ENCODE data around the gene MRPL2.
A peak's percentile ranks its signal among the peaks of the same experiment; 100 is the strongest.

MRPL2 gene

GRCh38 chr6:43090559-43090956 is 31.3 kb upstream of the MRPL2 start (continued):
- peak; percentile 74 for TF ChIP-seq ZNF398 (tag by site-specific recombination; IDR thresholded peaks at IDR 0.05)
- TF ChIP-seq ZNF202 (tag by site-specific recombination; IDR thresholded peaks at IDR 0.05; ENCODE audit: borderline replicate concordance) = no peak
- TF ChIP-seq ZNF501 (tag by site-specific recombination; IDR thresholded peaks at IDR 0.05) = no peak
- no peak for TF ChIP-seq ZSCAN5A (tag by site-specific recombination; IDR thresholded peaks at IDR 0.05)
- TF ChIP-seq OSR2 (tag by site-specific recombination; IDR thresholded peaks at IDR 0.05) = peak; percentile 59
- TF ChIP-seq ZNF473 (tag by site-specific recombination; IDR thresholded peaks at IDR 0.05) = no peak
- TF ChIP-seq PRDM4 (tag by site-specific recombination; IDR thresholded peaks at IDR 0.05) = 0 out of 2 replicates have a peak, but pooled peaks have one; percentile 24
- no peak for TF ChIP-seq BCL6B (tag by site-specific recombination; IDR thresholded peaks at IDR 0.05)
- TF ChIP-seq MZF1 (tag by site-specific recombination; IDR thresholded peaks at IDR 0.05; ENCODE audit: borderline replicate concordance) = peak; percentile 63
- 0 out of 2 replicates have a peak, but pooled peaks have one; percentile 10 for TF ChIP-seq ZNF580 (tag by site-specific recombination; IDR thresholded peaks at IDR 0.05)
- TF ChIP-seq ZNF350 (tag by site-specific recombination; IDR thresholded peaks at IDR 0.05) = no peak
- TF ChIP-seq ZNF561 (tag by site-specific recombination; IDR thresholded peaks at IDR 0.05; ENCODE audit: borderline replicate concordance) = peak; percentile 72; the same call in 1 of the 2 replicates
- no peak for TF ChIP-seq ZBTB44 (tag by site-specific recombination; IDR thresholded peaks at IDR 0.05)
- TF ChIP-seq ZNF521 (tag by site-specific recombination; IDR thresholded peaks at IDR 0.05) = no peak
- no peak for TF ChIP-seq ZNF670 (tag by site-specific recombination; IDR thresholded peaks at IDR 0.05; ENCODE audit: low read depth)
- TF ChIP-seq ZBTB48 (tag by site-specific recombination; IDR thresholded peaks at IDR 0.05) = 0 out of 2 replicates have a peak, but pooled peaks have one; percentile 23
- no peak for TF ChIP-seq OVOL3 (tag by site-specific recombination; IDR thresholded peaks at IDR 0.05)
- TF ChIP-seq ZNF133 (tag by site-specific recombination; IDR thresholded peaks at IDR 0.05) = no peak
- TF ChIP-seq ZNF596 (tag by site-specific recombination; IDR thresholded peaks at IDR 0.05) = 0 out of 2 replicates have a peak, but pooled peaks have one; percentile 15
- TF ChIP-seq PRDM6 (tag by site-specific recombination; IDR thresholded peaks at IDR 0.05) = peak; percentile 67
- peak; percentile 95 for TF ChIP-seq WT1 (tag by site-specific recombination; IDR thresholded peaks at IDR 0.05)
- no peak for TF ChIP-seq ZNF707 (tag by site-specific recombination; IDR thresholded peaks at IDR 0.05)
- no peak for TF ChIP-seq INSM2 (tag by site-specific recombination; IDR thresholded peaks at IDR 0.05)
- no peak for TF ChIP-seq ZNF184 (tag by site-specific recombination; IDR thresholded peaks at IDR 0.05)
- no peak for TF ChIP-seq ZNF585B (tag by site-specific recombination; IDR thresholded peaks at IDR 0.05)
- no peak for TF ChIP-seq ZNF639 (tag by site-specific recombination; IDR thresholded peaks at IDR 0.05)

Measured in HEK293 (cell line).